Measurements from ENCODE around the gene MND1. TPM values are rescaled to one million over a fixed set of nuclear protein-coding genes. Genes with fewer than 3 reads are reported as not detected.

Gene MND1
- total RNA-seq, 2 experiments from 2014 or later = 0.42 TPM; not detected in 1

GRCh38 chr4:153427363-153428071 is 83.0 kb downstream of the MND1 start:
- H3K4me3 ChIP-seq (ENCODE audit: low read length) = no peak overlapping the region
- H3K4me1 ChIP-seq (ENCODE audit: insufficient read depth, low read length) = peaks cover 49% of the 10 kb centered on the region
- no peaks in the 10 kb centered on the region for H3K36me3 ChIP-seq (ENCODE audit: insufficient read depth, low read length)
- no peak for DNase-seq
- H3K27ac ChIP-seq (ENCODE audit: low read depth in 1 of 2, low read length in 2 of 2) = peak overlapping the region; percentile 58 to 61
- TF ChIP-seq CTCF (IDR thresholded peaks at IDR 0.05) = no peak
- ChIA-PET CTCF (no interaction called here), POLR2A (interaction anchor here (0.6 to 2.9 kb wide), 8 partner anchors 40 to 147 kb away, joined by 3 to 55 read pairs (median 4); partner anchors contain the start of gene TMEM131L)
- H3K36me3 Mint-ChIP-seq (ENCODE audit: low read depth) = no peaks in the 10 kb centered on the region
- H3K9me3 Mint-ChIP-seq = no peaks in the 10 kb centered on the region
- H3K27me3 Mint-ChIP-seq = no peaks in the 10 kb centered on the region
- peaks cover 62% of the 10 kb centered on the region for H3K4me1 Mint-ChIP-seq (ENCODE audit: low read depth)
- peak overlapping the region; percentile 62 for H3K4me3 Mint-ChIP-seq
- no peak for ATAC-seq (ENCODE audit: poor library complexity)
- H3K27me3 ChIP-seq (ENCODE audit: control insufficient read depth in 1 of 2, insufficient read depth in 2 of 2, low read length in 2 of 2) = no peaks in the 10 kb centered on the region
- peak overlapping the region; percentile 96 for H3K27ac Mint-ChIP-seq
- intact Hi-C loops (cut with DNase I, micrococcal nuclease) = loop anchor here in 1 of 2 experiments (2.0 to 5.0 kb wide), 2 partner anchors 39 to 95 kb away; partner anchors contain the start of gene TMEM131L
- H3K9me3 ChIP-seq (ENCODE audit: control insufficient read depth in 1 of 2, insufficient read depth in 1 of 2, low read length in 2 of 2) = no peaks in the 10 kb centered on the region

- H3K4me3 Mint-ChIP-seq = peak overlapping the region; percentile 23
- H3K27ac Mint-ChIP-seq = peak overlapping the region; percentile 96
- Histone ChIP-seq H3K9me3 (ENCODE audit: control insufficient read depth in 1 of 2, insufficient read depth in 1 of 2, low read length in 2 of 2) (no peaks in the 10 kb centered on the region), H3K4me3 (ENCODE audit: low read length) (no peak overlapping the region), H3K27me3 (ENCODE audit: control insufficient read depth in 1 of 2, insufficient read depth in 2 of 2, low read length in 2 of 2) (no peaks in the 10 kb centered on the region), H3K27ac (ENCODE audit: low read depth in 1 of 2, low read length in 2 of 2) (peak overlapping the region in 1 of 2 donors; percentile 54), H3K4me1 (ENCODE audit: insufficient read depth, low read length) (peaks cover 64% of the 10 kb centered on the region), H3K36me3 (ENCODE audit: insufficient read depth, low read length) (no peaks in the 10 kb centered on the region)
- no peak for TF ChIP-seq CTCF (IDR thresholded peaks at IDR 0.05)
- ChIA-PET CTCF (no interaction called here), POLR2A (interaction anchor here (0.8 to 7.0 kb wide), 11 partner anchors 37 to 145 kb away, joined by 3 to 90 read pairs (median 4); partner anchors contain the start of gene TMEM131L)
- ATAC-seq (ENCODE audit: poor library complexity) (peak; percentile 59), DNase-seq (peak in 6 of 14 experiments; percentile 8 to 64 (median 49))
- no peaks in the 10 kb centered on the region for H3K36me3 Mint-ChIP-seq (ENCODE audit: low read depth)
- H3K4me1 Mint-ChIP-seq (ENCODE audit: low read depth) = peaks cover 74% of the 10 kb centered on the region
- no peaks in the 10 kb centered on the region for H3K27me3 Mint-ChIP-seq
- intact Hi-C loops (cut with DNase I, micrococcal nuclease) = loop anchor here in 1 of 2 experiments (5.0 kb wide), 1 partner anchor 93 kb away; no protein-coding TSS in a partner anchor
- no peaks in the 10 kb centered on the region for H3K9me3 Mint-ChIP-seq
Measured at GRCh38 chr4:153428941-153429475, 84.5 kb downstream of the MND1 start.

GRCh38 chr4:153432965-153433753 is 88.7 kb downstream of the MND1 start:
- peak overlapping the region; percentile 25 to 59 for H3K27ac ChIP-seq (ENCODE audit: low read depth in 1 of 2, low read length in 2 of 2)
- intact Hi-C loops (cut with DNase I, micrococcal nuclease) = loop anchor here (1.0 to 10.0 kb wide), 4 partner anchors 58 to 322 kb away; partner anchors contain the start of gene MND1 (in 2 of the 2)
- ChIA-PET POLR2A (interaction anchor here (0.6 to 7.0 kb wide), 14 partner anchors 11 to 144 kb away, joined by 3 to 90 read pairs (median 4); partner anchors contain the start of gene TMEM131L), CTCF (interaction anchor here (0.6 to 3.8 kb wide), 26 partner anchors 14 to 655 kb away, joined by 3 to 33 read pairs (median 4); partner anchors contain the start of gene TMEM131L)
- H3K36me3 Mint-ChIP-seq (ENCODE audit: low read depth) = no peaks in the 10 kb centered on the region
- ATAC-seq (ENCODE audit: poor library complexity) (peak; percentile 69), DNase-seq (peak; percentile 40 to 90 (median 52))
- no peaks in the 10 kb centered on the region for H3K9me3 Mint-ChIP-seq
- H3K9me3 ChIP-seq (ENCODE audit: control insufficient read depth in 1 of 2, insufficient read depth in 1 of 2, low read length in 2 of 2) = no peaks in the 10 kb centered on the region
- H3K4me3 Mint-ChIP-seq = peak overlapping the region; percentile 83
- no peaks in the 10 kb centered on the region for H3K27me3 Mint-ChIP-seq
- TF ChIP-seq CTCF (IDR thresholded peaks at IDR 0.05) = peak; percentile 79
- H3K4me1 Mint-ChIP-seq (ENCODE audit: low read depth) = peaks cover 73% of the 10 kb centered on the region
- H3K27ac Mint-ChIP-seq = peak overlapping the region; percentile 91
- H3K4me3 ChIP-seq (ENCODE audit: low read length) = peak overlapping the region; percentile 54
- H3K4me1 ChIP-seq (ENCODE audit: insufficient read depth, low read length) = peaks cover 42% of the 10 kb centered on the region
- no peaks in the 10 kb centered on the region for H3K36me3 ChIP-seq (ENCODE audit: insufficient read depth, low read length)
- H3K27me3 ChIP-seq (ENCODE audit: control insufficient read depth in 1 of 2, insufficient read depth in 2 of 2, low read length in 2 of 2) = no peaks in the 10 kb centered on the region

Measured in CD4-positive, alpha-beta T cell (primary cell).